ENCODE results near the gene DNER. TPM values are rescaled to one million over a fixed set of nuclear protein-coding genes. Genes with fewer than 3 reads are reported as not detected.

The DNER gene
- total and polyA plus RNA-seq, 10 of the 15 experiments (the other 5 are each of a cell fraction or from before 2014, with no cell fraction given), result 0.04 to 0.08 (median 0.07) TPM; not detected in 7

DNA sequence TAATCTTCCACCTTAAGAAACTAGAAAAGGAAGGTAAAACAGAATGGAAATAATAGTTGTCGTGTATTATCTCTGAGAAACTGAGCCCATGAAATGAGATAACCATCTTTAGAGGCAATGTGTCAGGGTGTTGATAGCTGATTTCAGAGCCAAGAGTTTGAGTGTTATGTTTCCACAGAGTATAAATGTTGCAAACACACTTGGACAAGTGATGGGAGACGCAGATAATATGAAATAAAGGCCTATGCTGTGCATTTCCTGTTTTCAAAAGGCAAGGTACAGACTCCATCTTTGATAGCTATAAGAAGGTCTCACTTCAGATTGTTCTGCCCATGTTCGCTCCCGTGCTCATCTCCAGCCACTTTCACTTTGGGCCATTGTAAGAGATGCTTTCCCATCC is 25.9 kb upstream of the DNER start (continued):
- TF ChIP-seq, protein P1, sequence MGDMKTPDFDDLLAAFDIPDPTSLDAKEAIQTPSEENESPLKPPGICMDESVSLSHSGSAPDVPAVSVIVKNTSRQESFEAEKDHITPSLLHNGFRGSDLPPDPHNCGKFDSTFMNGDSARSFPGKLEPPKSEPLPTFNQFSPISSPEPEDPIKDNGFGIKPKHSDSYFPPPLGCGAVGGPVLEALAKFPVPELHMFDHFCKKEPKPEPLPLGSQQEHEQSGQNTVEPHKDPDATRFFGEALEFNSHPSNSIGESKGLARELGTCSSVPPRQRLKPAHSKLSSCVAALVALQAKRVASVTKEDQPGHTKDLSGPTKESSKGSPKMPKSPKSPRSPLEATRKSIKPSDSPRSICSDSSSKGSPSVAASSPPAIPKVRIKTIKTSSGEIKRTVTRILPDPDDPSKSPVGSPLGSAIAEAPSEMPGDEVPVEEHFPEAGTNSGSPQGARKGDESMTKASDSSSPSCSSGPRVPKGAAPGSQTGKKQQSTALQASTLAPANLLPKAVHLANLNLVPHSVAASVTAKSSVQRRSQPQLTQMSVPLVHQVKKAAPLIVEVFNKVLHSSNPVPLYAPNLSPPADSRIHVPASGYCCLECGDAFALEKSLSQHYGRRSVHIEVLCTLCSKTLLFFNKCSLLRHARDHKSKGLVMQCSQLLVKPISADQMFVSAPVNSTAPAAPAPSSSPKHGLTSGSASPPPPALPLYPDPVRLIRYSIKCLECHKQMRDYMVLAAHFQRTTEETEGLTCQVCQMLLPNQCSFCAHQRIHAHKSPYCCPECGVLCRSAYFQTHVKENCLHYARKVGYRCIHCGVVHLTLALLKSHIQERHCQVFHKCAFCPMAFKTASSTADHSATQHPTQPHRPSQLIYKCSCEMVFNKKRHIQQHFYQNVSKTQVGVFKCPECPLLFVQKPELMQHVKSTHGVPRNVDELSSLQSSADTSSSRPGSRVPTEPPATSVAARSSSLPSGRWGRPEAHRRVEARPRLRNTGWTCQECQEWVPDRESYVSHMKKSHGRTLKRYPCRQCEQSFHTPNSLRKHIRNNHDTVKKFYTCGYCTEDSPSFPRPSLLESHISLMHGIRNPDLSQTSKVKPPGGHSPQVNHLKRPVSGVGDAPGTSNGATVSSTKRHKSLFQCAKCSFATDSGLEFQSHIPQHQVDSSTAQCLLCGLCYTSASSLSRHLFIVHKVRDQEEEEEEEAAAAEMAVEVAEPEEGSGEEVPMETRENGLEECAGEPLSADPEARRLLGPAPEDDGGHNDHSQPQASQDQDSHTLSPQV (IDR thresholded peaks at IDR 0.05), result no peak
- no peak for TF ChIP-seq RUNX3 (IDR thresholded peaks at IDR 0.05; ENCODE audit: low read length)
- TF ChIP-seq FOXM1 (IDR thresholded peaks at IDR 0.05; ENCODE audit: low read depth, low read length), result no peak

DNA sequence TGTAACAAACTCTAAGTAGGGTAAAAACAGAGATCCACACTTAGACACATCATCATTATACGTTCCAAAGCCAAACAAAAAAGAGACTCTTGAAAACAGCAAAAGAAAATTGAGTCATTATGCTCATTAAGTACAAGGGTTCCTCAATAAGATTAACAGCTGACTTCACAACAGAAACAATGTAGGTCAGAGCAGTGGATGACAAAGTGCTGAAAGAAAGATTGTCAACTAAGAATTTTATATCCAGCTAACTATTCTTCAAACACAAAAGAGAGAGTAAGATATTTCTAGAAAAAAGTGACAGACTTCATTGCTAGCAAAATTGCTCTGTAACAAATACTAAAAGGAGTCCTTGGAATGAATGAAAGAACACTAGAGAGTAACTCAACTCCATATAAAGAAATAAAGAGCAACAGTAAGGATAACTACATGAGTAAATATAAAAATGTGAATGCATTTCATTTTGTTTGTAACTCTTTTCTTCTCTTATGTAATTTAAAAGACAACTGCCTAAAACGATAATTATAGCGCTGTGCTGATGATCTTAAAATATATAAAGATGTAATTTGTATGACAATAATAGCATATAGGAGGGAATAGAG is 23.8 kb upstream of the DNER start:
- Histone ChIP-seq H2AFZ (ENCODE audit: control insufficient read depth, low read depth, low read length) (no peak overlapping the region), H3K27ac (ENCODE audit: control insufficient read depth, insufficient read depth) (no peak overlapping the region), H3K9ac (ENCODE audit: control insufficient read depth, insufficient read depth, low read length) (no peak overlapping the region), H3K4me1 (ENCODE audit: control insufficient read depth, insufficient read depth, low read length) (no peaks in the 10 kb centered on the region), H3K4me2 (ENCODE audit: control insufficient read depth, insufficient read depth) (no peak overlapping the region), H3K27me3 (replicated peaks in 1 of 2; ENCODE audit: control insufficient read depth in 2 of 2, insufficient read depth in 2 of 2, low read length in 1 of 2) (no peaks in the 10 kb centered on the region), H3K9me3 (replicated peaks; ENCODE audit: control insufficient read depth, insufficient read depth, low read length) (no peaks in the 10 kb centered on the region; the same call in 1 of the 3 replicates), H3K4me3 (no peak overlapping the region), H3K36me3 (ENCODE audit: control insufficient read depth in 2 of 2, insufficient read depth in 2 of 2, low read length in 1 of 2) (no peaks in the 10 kb centered on the region), H4K20me1 (ENCODE audit: control insufficient read depth, insufficient read depth) (no peaks in the 10 kb centered on the region), H3K79me2 (ENCODE audit: control insufficient read depth, insufficient read depth, low read length) (no peaks in the 10 kb centered on the region)
- FAIRE-seq, result no peak
- ChIA-PET CTCF (no interaction called here), SMC1A (ENCODE audit: uncharacterized antibody, unreplicated experiment) (no interaction called here), RAD21 (ENCODE audit: unreplicated experiment) (no interaction called here), POLR2A (no interaction called here)
- in situ Hi-C loops (cut with MboI) (no loop called here), intact Hi-C loops (cut with micrococcal nuclease; ENCODE audit: unreplicated experiment) (no loop called here)
- 25% methylated on average over 3 of the region's 3 CpGs for WGBS (ENCODE audit: insufficient coverage, insufficient replicate concordance, low lambda C conversion rate, missing lambda C conversion rate)
- no peak for ATAC-seq
- BruUV-seq (replicated peaks), result no TSS peak
- TF ChIP-seq RAD51 (IDR thresholded peaks at IDR 0.05), result no peak
- no peak for TF ChIP-seq TCF7 (IDR thresholded peaks at IDR 0.05; ENCODE audit: borderline replicate concordance)
- no peak for TF ChIP-seq CEBPZ (IDR thresholded peaks at IDR 0.05; ENCODE audit: low read depth, low read length)
- TF ChIP-seq SKIL (IDR thresholded peaks at IDR 0.05; ENCODE audit: low read depth, poor library complexity, severe bottlenecking), result peak; percentile 26
- no peak for TF ChIP-seq GATAD2B (conservative IDR thresholded peaks at IDR 0.05; ENCODE audit: low read depth)
- TF ChIP-seq NR2F1 (conservative IDR thresholded peaks at IDR 0.05), result no peak
- TF ChIP-seq CBX5 (IDR thresholded peaks at IDR 0.05; ENCODE audit: low read depth), result peak; percentile 74; the same call in 1 of the 2 replicates
- DNase-seq (ENCODE audit: low read depth, low spot score), result no peak
